PC-3 (cell line): ENCODE measurements around the gene RAB4A.

ENCODE experiments used
- EZH2 ChIP-seq: fragments of 300-600 bp; sonication (generic); IDR thresholded peaks from one replicate; pipeline ENCODE4 v1.6.1; 2017; ENCODE audit warnings: antibody characterized with exemption, mild to moderate bottlenecking, low read length; ENCODE audit not compliant: unreplicated experiment
- EZH2phosphoT487 ChIP-seq: fragments of 300-600 bp; sonication (generic); IDR thresholded peaks from 2 replicates; pipeline ENCODE4 v1.6.1; 2018; ENCODE audit warnings: mild to moderate bottlenecking, antibody characterized with exemption, low read length, borderline replicate concordance
- TF ChIP-seq, protein P1 (sequence below): fragments of 300-600 bp; sonication (generic); conservative IDR thresholded peaks from 2 replicates; pipeline ENCODE4 v1.5.1; 2017; ENCODE audit warnings: antibody characterized with exemption, low read depth, mild to moderate bottlenecking, low read length

GRCh38 chr1:229258757-229259060 lies 12.2 kb upstream of the RAB4A start:
- TF ChIP-seq, protein P1, sequence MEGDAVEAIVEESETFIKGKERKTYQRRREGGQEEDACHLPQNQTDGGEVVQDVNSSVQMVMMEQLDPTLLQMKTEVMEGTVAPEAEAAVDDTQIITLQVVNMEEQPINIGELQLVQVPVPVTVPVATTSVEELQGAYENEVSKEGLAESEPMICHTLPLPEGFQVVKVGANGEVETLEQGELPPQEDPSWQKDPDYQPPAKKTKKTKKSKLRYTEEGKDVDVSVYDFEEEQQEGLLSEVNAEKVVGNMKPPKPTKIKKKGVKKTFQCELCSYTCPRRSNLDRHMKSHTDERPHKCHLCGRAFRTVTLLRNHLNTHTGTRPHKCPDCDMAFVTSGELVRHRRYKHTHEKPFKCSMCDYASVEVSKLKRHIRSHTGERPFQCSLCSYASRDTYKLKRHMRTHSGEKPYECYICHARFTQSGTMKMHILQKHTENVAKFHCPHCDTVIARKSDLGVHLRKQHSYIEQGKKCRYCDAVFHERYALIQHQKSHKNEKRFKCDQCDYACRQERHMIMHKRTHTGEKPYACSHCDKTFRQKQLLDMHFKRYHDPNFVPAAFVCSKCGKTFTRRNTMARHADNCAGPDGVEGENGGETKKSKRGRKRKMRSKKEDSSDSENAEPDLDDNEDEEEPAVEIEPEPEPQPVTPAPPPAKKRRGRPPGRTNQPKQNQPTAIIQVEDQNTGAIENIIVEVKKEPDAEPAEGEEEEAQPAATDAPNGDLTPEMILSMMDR = no peak
- TF ChIP-seq EZH2 (no peak), EZH2phosphoT487 (no peak)
